Endothelial cell (in vitro differentiated cells): ENCODE measurements around the gene MARF1. TPM values are rescaled to one million over a fixed set of nuclear protein-coding genes. Genes with fewer than 3 reads are reported as not detected.

Experiments
- DNase-seq: peaks from one replicate; pipeline ENCODE4 v3.0.0; 2021; ENCODE audit warnings: low spot score
- H3K27ac Mint-ChIP-seq: one replicate; pipeline ENCODE4 v1.8.0; 2021; ENCODE audit warnings: mixed read lengths, inconsistent platforms; ENCODE audit not compliant: unreplicated experiment
- H3K27me3 Mint-ChIP-seq: one replicate; pipeline ENCODE4 v1.8.0; 2021; ENCODE audit warnings: mild to moderate bottlenecking, moderate library complexity, mixed read lengths, inconsistent platforms; ENCODE audit not compliant: unreplicated experiment
- H3K36me3 Mint-ChIP-seq: one replicate; pipeline ENCODE4 v1.8.0; 2021; ENCODE audit warnings: mild to moderate bottlenecking, low read depth, mixed read lengths, inconsistent platforms; ENCODE audit not compliant: unreplicated experiment
- H3K4me1 Mint-ChIP-seq: one replicate; pipeline ENCODE4 v1.8.0; 2021; ENCODE audit warnings: mild to moderate bottlenecking, mixed read lengths, inconsistent platforms; ENCODE audit not compliant: unreplicated experiment
- H3K4me3 Mint-ChIP-seq: one replicate; pipeline ENCODE4 v1.8.0; 2021; ENCODE audit warnings: mild to moderate bottlenecking, mixed read lengths, inconsistent platforms; ENCODE audit not compliant: unreplicated experiment
- H3K9me3 Mint-ChIP-seq: one replicate; pipeline ENCODE4 v1.8.0; 2021; ENCODE audit warnings: mixed read lengths, inconsistent platforms; ENCODE audit not compliant: unreplicated experiment
- CTCF ChIP-seq: fragments of 200-600 bp; sonication (generic); IDR thresholded peaks from one replicate; pipeline ENCODE4 v1.5.0; 2021; ENCODE audit warnings: antibody characterized with exemption; ENCODE audit not compliant: unreplicated experiment
- total RNA-seq: library from RNA; stranded (reverse); fragmentation: NEBNext Ultra II Directional; extraction: Animal tissue kit (Norgen Biotek cat#: 25700); gene quantifications from one replicate; pipeline ENCODE4 v1.2.1, GENCODE V29; 2021; ENCODE audit not compliant: unreplicated experiment

Gene MARF1
- total RNA-seq, 1 donor from 2014 or later = 55.2 TPM

- H3K4me1 Mint-ChIP-seq = peaks cover 9% of the 10 kb centered on the region
- no peaks in the 10 kb centered on the region for H3K9me3 Mint-ChIP-seq
- peaks cover 32% of the 10 kb centered on the region for H3K36me3 Mint-ChIP-seq
- DNase-seq = no peak
- peak overlapping the region; percentile 32 for H3K27ac Mint-ChIP-seq
- no peak for TF ChIP-seq CTCF
- H3K4me3 Mint-ChIP-seq = peak overlapping the region; percentile 42
- H3K27me3 Mint-ChIP-seq = no peaks in the 10 kb centered on the region
These were observed 6.5 kb downstream of the MARF1 start for GRCh38 chr16:15636392-15636873.

- Mint-ChIP-seq H3K4me1 (peaks cover 6% of the 10 kb centered on the region), H3K9me3 (no peaks in the 10 kb centered on the region), H3K27me3 (no peaks in the 10 kb centered on the region), H3K36me3 (peaks cover 32% of the 10 kb centered on the region), H3K27ac (no peak overlapping the region), H3K4me3 (peak overlapping the region; percentile 51)
- no peak for DNase-seq
- no peak for TF ChIP-seq CTCF
These were observed 7.0 kb downstream of the MARF1 start for GRCh38 chr16:15635926-15636325.

GRCh38 chr16:15631730-15632409, 11.1 kb downstream of the MARF1 start:
- Mint-ChIP-seq H3K9me3 (no peaks in the 10 kb centered on the region), H3K4me3 (no peak overlapping the region), H3K36me3 (peaks cover 23% of the 10 kb centered on the region), H3K4me1 (peaks cover 6% of the 10 kb centered on the region), H3K27me3 (no peaks in the 10 kb centered on the region), H3K27ac (no peak overlapping the region)
- no peak for TF ChIP-seq CTCF
- DNase-seq = no peak

GRCh38 chr16:15621889-15622288, 21.1 kb downstream of the MARF1 start:
- DNase-seq = no peak
- Mint-ChIP-seq H3K36me3 (peaks cover 46% of the 10 kb centered on the region), H3K27ac (no peak overlapping the region), H3K4me3 (no peak overlapping the region), H3K4me1 (no peaks in the 10 kb centered on the region), H3K27me3 (no peaks in the 10 kb centered on the region), H3K9me3 (no peaks in the 10 kb centered on the region)
- no peak for TF ChIP-seq CTCF

GRCh38 chr16:15621456-15621855, 21.5 kb downstream of the MARF1 start:
- no peaks in the 10 kb centered on the region for H3K9me3 Mint-ChIP-seq
- no peak overlapping the region for H3K4me3 Mint-ChIP-seq
- no peak for DNase-seq
- no peak overlapping the region for H3K27ac Mint-ChIP-seq
- H3K36me3 Mint-ChIP-seq = peaks cover 50% of the 10 kb centered on the region
- no peaks in the 10 kb centered on the region for H3K27me3 Mint-ChIP-seq
- no peaks in the 10 kb centered on the region for H3K4me1 Mint-ChIP-seq
- no peak for TF ChIP-seq CTCF
